ENCODE data around the gene RGL2.

RGL2 gene

DNA sequence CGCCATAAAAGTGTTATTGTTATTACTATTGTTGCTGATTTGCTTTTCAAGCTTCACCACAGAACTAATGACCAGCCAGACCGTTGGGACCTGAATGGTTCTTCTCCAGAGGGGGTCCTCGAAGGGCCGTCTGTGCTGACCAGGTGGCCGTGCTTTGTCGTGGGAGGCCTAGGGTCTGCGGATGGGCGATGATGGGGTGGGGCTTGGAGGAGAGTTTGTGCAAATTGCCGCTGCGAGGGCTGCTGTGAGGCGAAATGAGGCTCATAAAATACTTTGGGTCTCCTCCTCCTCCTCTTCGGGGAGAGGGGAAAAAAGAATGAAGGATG lies 24.8 kb upstream of the RGL2 start:
- DNase-seq (ENCODE audit: low spot score in 2 of 2) = no peak
- Histone ChIP-seq H3K36me3 (replicated peaks) (peaks cover 32% of the 10 kb centered on the region), H3K4me3 (peak overlapping the region; percentile 55), H3K9me3 (no peaks in the 10 kb centered on the region), H3K4me1 (peaks cover 13% of the 10 kb centered on the region), H3K27me3 (ENCODE audit: low read depth) (no peaks in the 10 kb centered on the region)
- in situ Hi-C loops (cut with MboI; ENCODE audit: low sequenced_read_pairs) = no loop called here

- Histone ChIP-seq H3K4me3 (no peak overlapping the region), H3K36me3 (replicated peaks) (peaks cover 33% of the 10 kb centered on the region), H3K27me3 (ENCODE audit: low read depth) (no peaks in the 10 kb centered on the region), H3K4me1 (peaks cover 16% of the 10 kb centered on the region), H3K9me3 (no peaks in the 10 kb centered on the region)
- no peak for DNase-seq (ENCODE audit: low spot score in 2 of 2)
- in situ Hi-C loops (cut with MboI; ENCODE audit: low sequenced_read_pairs) = no loop called here
Observed at GRCh38 chr6:33321227-33321626, 22.5 kb upstream of the RGL2 start.

GRCh38 chr6:33320315-33321181 lies 21.8 kb upstream of the RGL2 start:
- H3K9me3 ChIP-seq = no peaks in the 10 kb centered on the region
- no peaks in the 10 kb centered on the region for H3K27me3 ChIP-seq (ENCODE audit: low read depth)
- H3K4me1 ChIP-seq = peaks cover 16% of the 10 kb centered on the region
- in situ Hi-C loops (cut with MboI; ENCODE audit: low sequenced_read_pairs) = no loop called here
- DNase-seq (ENCODE audit: low spot score in 2 of 2) = no peak
- no peak overlapping the region for H3K4me3 ChIP-seq
- peaks cover 33% of the 10 kb centered on the region for H3K36me3 ChIP-seq (replicated peaks)

- Histone ChIP-seq H3K4me1 (peaks cover 18% of the 10 kb centered on the region), H3K4me3 (no peak overlapping the region), H3K27me3 (ENCODE audit: low read depth) (no peaks in the 10 kb centered on the region), H3K36me3 (replicated peaks) (peaks cover 33% of the 10 kb centered on the region), H3K9me3 (no peaks in the 10 kb centered on the region)
- in situ Hi-C loops (cut with MboI; ENCODE audit: low sequenced_read_pairs) = no loop called here
- DNase-seq (ENCODE audit: low spot score in 2 of 2) = no peak
Observed at GRCh38 chr6:33319939-33320314, 21.2 kb upstream of the RGL2 start.

- Histone ChIP-seq H3K4me1 (peaks cover 19% of the 10 kb centered on the region), H3K36me3 (replicated peaks) (peaks cover 33% of the 10 kb centered on the region), H3K9me3 (no peaks in the 10 kb centered on the region), H3K27me3 (ENCODE audit: low read depth) (no peaks in the 10 kb centered on the region), H3K4me3 (peak overlapping the region; percentile 59)
- in situ Hi-C loops (cut with MboI; ENCODE audit: low sequenced_read_pairs) = no loop called here
- no peak for DNase-seq (ENCODE audit: low spot score in 2 of 2)
Observed at GRCh38 chr6:33318426-33319073, 19.8 kb upstream of the RGL2 start.

- peak; percentile 97 to 100 for DNase-seq (ENCODE audit: low spot score in 2 of 2)
- Histone ChIP-seq H3K4me1 (peaks cover 18% of the 10 kb centered on the region), H3K4me3 (peak within 1 kb of the TSS; percentile 59), H3K9me3 (no peaks in the 10 kb centered on the region), H3K27me3 (ENCODE audit: low read depth) (no peaks in the 10 kb centered on the region), H3K36me3 (replicated peaks) (peaks cover 33% of the 10 kb centered on the region)
- in situ Hi-C loops (cut with MboI; ENCODE audit: low sequenced_read_pairs) = no loop called here
Observed at GRCh38 chr6:33317669-33318425, 19.1 kb upstream of the RGL2 start, which contains the start of gene ZBTB22. Gene ZBTB22, minus strand, starts transcription at chr6:33317744. Its CDS starts 828 bp downstream, at chr6:33316916.

- in situ Hi-C loops (cut with MboI; ENCODE audit: low sequenced_read_pairs) = no loop called here
- H3K27me3 ChIP-seq (ENCODE audit: low read depth) = no peaks in the 10 kb centered on the region
- H3K9me3 ChIP-seq = no peaks in the 10 kb centered on the region
- peaks cover 18% of the 10 kb centered on the region for H3K4me1 ChIP-seq
- H3K4me3 ChIP-seq = peak overlapping the region; percentile 59
- H3K36me3 ChIP-seq (replicated peaks) = peaks cover 33% of the 10 kb centered on the region
- DNase-seq (ENCODE audit: low spot score in 2 of 2) = no peak
Observed at GRCh38 chr6:33317419-33317668, 18.6 kb upstream of the RGL2 start.

GRCh38 chr6:33316603-33317418 lies 18.1 kb upstream of the RGL2 start:
- H3K27me3 ChIP-seq (ENCODE audit: low read depth) = no peaks in the 10 kb centered on the region
- peaks cover 35% of the 10 kb centered on the region for H3K36me3 ChIP-seq (replicated peaks)
- in situ Hi-C loops (cut with MboI; ENCODE audit: low sequenced_read_pairs) = no loop called here
- H3K4me3 ChIP-seq = peak overlapping the region; percentile 27
- H3K9me3 ChIP-seq = no peaks in the 10 kb centered on the region
- DNase-seq (ENCODE audit: low spot score in 2 of 2) = no peak
- H3K4me1 ChIP-seq = peaks cover 19% of the 10 kb centered on the region

DNA sequence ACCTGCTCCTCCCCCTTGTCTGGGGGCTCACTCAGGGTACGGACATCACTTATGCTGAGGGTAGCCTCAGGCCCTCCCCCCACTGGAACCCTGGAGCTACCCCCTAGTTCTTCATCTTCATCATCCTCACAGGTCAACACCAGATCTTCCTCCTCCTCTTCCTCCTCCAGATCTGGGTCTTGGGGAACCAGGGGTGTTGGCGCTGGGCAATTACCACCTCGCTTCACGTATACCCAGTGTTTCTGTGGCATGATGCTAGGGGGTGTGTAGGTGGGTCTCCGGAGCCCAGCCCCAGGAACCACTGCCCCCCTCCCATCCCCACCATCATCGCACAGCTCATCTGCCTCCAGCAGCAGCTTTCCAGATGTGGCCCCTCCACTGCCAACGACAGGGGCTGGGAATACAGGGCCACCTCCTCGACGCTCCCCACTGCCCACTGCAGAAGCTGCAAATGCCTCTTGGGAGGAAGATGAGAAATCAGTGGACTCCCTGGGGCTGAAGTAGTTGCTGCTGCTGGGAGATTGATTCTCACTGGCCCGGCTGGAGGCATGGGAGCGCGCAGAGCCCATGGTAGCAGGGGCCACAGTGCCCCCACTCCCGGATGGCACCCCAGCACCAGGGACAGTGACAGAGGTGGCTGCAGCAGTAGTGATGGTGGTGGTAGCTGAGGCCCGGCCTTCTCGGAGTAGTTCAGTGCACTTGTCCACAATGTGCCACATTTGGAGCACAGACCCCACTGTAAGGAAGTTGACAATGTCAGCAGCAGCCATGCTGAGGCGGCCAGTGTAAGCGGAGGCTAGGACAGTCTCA lies 17.3 kb upstream of the RGL2 start:
- Histone ChIP-seq H3K9me3 (no peaks in the 10 kb centered on the region), H3K4me1 (peaks cover 19% of the 10 kb centered on the region), H3K27me3 (ENCODE audit: low read depth) (no peaks in the 10 kb centered on the region), H3K4me3 (no peak overlapping the region), H3K36me3 (replicated peaks) (peaks cover 28% of the 10 kb centered on the region)
- in situ Hi-C loops (cut with MboI; ENCODE audit: low sequenced_read_pairs) = no loop called here
- DNase-seq (ENCODE audit: low spot score in 2 of 2) = no peak

- Histone ChIP-seq H3K4me1 (peaks cover 19% of the 10 kb centered on the region), H3K36me3 (replicated peaks) (peaks cover 20% of the 10 kb centered on the region), H3K27me3 (ENCODE audit: low read depth) (no peaks in the 10 kb centered on the region), H3K4me3 (no peak overlapping the region), H3K9me3 (no peaks in the 10 kb centered on the region)
- no peak for DNase-seq (ENCODE audit: low spot score in 2 of 2)
- in situ Hi-C loops (cut with MboI; ENCODE audit: low sequenced_read_pairs) = no loop called here
Observed at GRCh38 chr6:33314943-33315792, 16.4 kb upstream of the RGL2 start.

GRCh38 chr6:33314515-33314942 lies 15.8 kb upstream of the RGL2 start:
- DNase-seq (ENCODE audit: low spot score in 2 of 2) = peak; percentile 43 to 70
- H3K27me3 ChIP-seq (ENCODE audit: low read depth) = no peaks in the 10 kb centered on the region
- H3K4me3 ChIP-seq = peak overlapping the region; percentile 73
- peaks cover 19% of the 10 kb centered on the region for H3K4me1 ChIP-seq
- H3K36me3 ChIP-seq (replicated peaks) = peaks cover 14% of the 10 kb centered on the region
- in situ Hi-C loops (cut with MboI; ENCODE audit: low sequenced_read_pairs) = no loop called here
- no peaks in the 10 kb centered on the region for H3K9me3 ChIP-seq
